SK-N-SH (cell line): ENCODE results near the gene NFASC. TPM values are rescaled to one million over a fixed set of nuclear protein-coding genes. Genes with fewer than 3 reads are reported as not detected.
A peak's percentile ranks its signal among the peaks of the same experiment; 100 is the strongest.

Experiments used
- CTCF ChIA-PET: fragments of 300-600, 350-600 bp; formaldehyde crosslinking; extraction: SDS; loops from one replicate; lab custom pipeline; 2021; lab: Yijun Ruan, JAX
- POLR2A ChIA-PET: fragments of 350-600 bp; sonication (Branson Sonifier 250); formaldehyde crosslinking; extraction: SDS; loops from one replicate; lab custom pipeline; 2020; ENCODE audit warnings: antibody characterized with exemption, inconsistent platforms; lab: Yijun Ruan, JAX
- DNase-seq: peaks from one replicate; pipeline ENCODE4 v3.0.0; 2012
- H2AFZ ChIP-seq: fragments of 200-600 bp; sonication (generic); 2 replicates; pipeline ENCODE4 v1.8.1; 2016; ENCODE audit warnings: antibody characterized with exemption, mild to moderate bottlenecking, low read depth
- H3F3A ChIP-seq: fragments of 200-600 bp; sonication (generic); replicated peaks from 2 replicates; pipeline ENCODE3; 2016; ENCODE audit warnings: antibody characterized with exemption, mild to moderate bottlenecking; ENCODE audit not compliant: insufficient read depth
- H3K27ac ChIP-seq, 2 experiments: fragments of 200-500 bp in 1 of 2; fragments of 200-600 bp in 1 of 2; sonication (Bioruptor generic) in 1 of 2; sonication (generic), shearing (Covaris generic) in 1 of 2; 2 replicates each; pipeline versions ENCODE4 v1.5.1 to v1.6.1; 2014 to 2016; ENCODE audit warnings: low read depth in 2 of 2, inconsistent platforms in 1 of 2, low read length in 1 of 2, mild to moderate bottlenecking in 1 of 2, mixed read lengths in 1 of 2
- H3K27me3 ChIP-seq: fragments of 200-600 bp; sonication (generic), shearing (Covaris generic); 2 replicates; pipeline ENCODE4 v1.6.1; 2016; ENCODE audit warnings: mixed run types; ENCODE audit not compliant: insufficient read depth
- H3K36me3 ChIP-seq, 2 experiments: fragments of 200-500 bp in 1 of 2; fragments of 200-600 bp in 1 of 2; sonication (Bioruptor generic) in 1 of 2; sonication (generic) in 1 of 2; replicated peaks in 1 of 2; 2 replicates each; pipeline versions ENCODE3 to v1.5.1; 2014 to 2016; ENCODE audit warnings: low read length in 1 of 2, mild to moderate bottlenecking in 1 of 2; ENCODE audit not compliant: insufficient read depth in 2 of 2, control insufficient read depth in 1 of 2
- H3K4me1 ChIP-seq, 2 experiments: fragments of 200-500 bp in 1 of 2; fragments of 200-600 bp in 1 of 2; sonication (Bioruptor generic) in 1 of 2; sonication (generic), shearing (Covaris generic) in 1 of 2; 2 replicates each; pipeline versions ENCODE4 v1.5.1 to v1.6.1; 2014 to 2016; ENCODE audit warnings: low read depth in 1 of 2, low read length in 1 of 2, mixed run types in 1 of 2; ENCODE audit not compliant: insufficient read depth in 2 of 2, control insufficient read depth in 1 of 2
- H3K4me2 ChIP-seq: fragments of 200-600 bp; sonication (generic), shearing (Covaris generic); 2 replicates; pipeline ENCODE4 v1.6.1; 2017; ENCODE audit warnings: mixed run types
- H3K4me3 ChIP-seq, 2 experiments: fragments of 200-500 bp in 1 of 2; fragments of 200-600 bp in 1 of 2; sonication (Bioruptor generic) in 1 of 2; sonication (generic), shearing (Covaris generic) in 1 of 2; 2 replicates each; pipeline versions ENCODE4 v1.5.1 to v1.8.1; 2014 to 2016; ENCODE audit warnings: low read depth in 2 of 2, inconsistent platforms in 1 of 2, low read length in 1 of 2, mild to moderate bottlenecking in 1 of 2, mixed read lengths in 1 of 2, moderate library complexity in 1 of 2
- H3K79me2 ChIP-seq: fragments of 200-600 bp; sonication (generic); 2 replicates; pipeline ENCODE4 v1.8.1; 2017; ENCODE audit warnings: mild to moderate bottlenecking; ENCODE audit not compliant: insufficient read depth
- H3K9ac ChIP-seq: fragments of 200-600 bp; sonication (generic); 2 replicates; pipeline ENCODE4 v1.6.1; 2017; ENCODE audit warnings: mixed run types
- H3K9me2 ChIP-seq: fragments of 200-600 bp; sonication (generic); 2 replicates; pipeline ENCODE4 v1.6.1; 2017; ENCODE audit warnings: mixed run types
- H3K9me3 ChIP-seq: fragments of 200-600 bp; sonication (generic); 2 replicates; pipeline ENCODE4 v1.6.1; 2017; ENCODE audit warnings: mixed run types, mild to moderate bottlenecking, moderate library complexity
- H4K20me1 ChIP-seq: fragments of 200-600 bp; sonication (generic); 2 replicates; pipeline ENCODE4 v1.6.1; 2017; ENCODE audit warnings: mild to moderate bottlenecking, mixed run types; ENCODE audit not compliant: insufficient read depth
- FOXJ3 ChIP-seq: sonication (generic); formaldehyde crosslinking; IDR thresholded peaks from 2 replicates; pipeline ENCODE4 v1.5.1; 2020; ENCODE audit warnings: mild to moderate bottlenecking, missing genetic modification reagents
- GABPA ChIP-seq: IDR thresholded peaks from 2 replicates; pipeline ENCODE4 v1.4.0; 2012; ENCODE audit warnings: low read depth, mild to moderate bottlenecking
- GATA2 ChIP-seq: sonication (generic); formaldehyde crosslinking; IDR thresholded peaks from 2 replicates; pipeline ENCODE4 v1.5.0; 2020; ENCODE audit warnings: mild to moderate bottlenecking, missing genetic modification reagents
- JUND ChIP-seq: IDR thresholded peaks from 2 replicates; pipeline ENCODE4 v1.4.0; 2012
- PBX3 ChIP-seq: IDR thresholded peaks from 2 replicates; pipeline ENCODE4; 2012
- POLR2AphosphoS5 ChIP-seq: IDR thresholded peaks from 2 replicates; pipeline ENCODE4 v1.6.1; 2012; ENCODE audit warnings: low read depth, low read length
- RCOR1 ChIP-seq: fragments of 150-350 bp; IDR thresholded peaks from 2 replicates; pipeline ENCODE4 v1.6.1; 2017; ENCODE audit warnings: antibody characterized with exemption, low read length
- REST ChIP-seq: IDR thresholded peaks from 2 replicates; pipeline ENCODE4 v1.6.1; 2012; ENCODE audit warnings: mild to moderate bottlenecking, low read depth, low read length, moderate library complexity
- RXRA ChIP-seq: IDR thresholded peaks from 2 replicates; pipeline ENCODE4 v1.4.0; 2012; ENCODE audit warnings: low read depth, mild to moderate bottlenecking, borderline replicate concordance
- TCF12 ChIP-seq: IDR thresholded peaks from 2 replicates; pipeline ENCODE4 v1.4.0; 2012
- WGBS: methylation state at CpG from one replicate; pipeline ENCODE4 v1.1.6; 2017; ENCODE audit warnings: low lambda C conversion rate; 5-methylcytosine and 5-hydroxymethylcytosine counted together
- polyA plus RNA-seq, 3 experiments: library from polyadenylated mRNA; depleted of rRNA; stranded (reverse); fragments of >200 nt; gene quantifications; 2 replicates each; pipeline ENCODE4 v1.2.3, GENCODE V29; 2012
- TF ChIP-seq, protein P1 (sequence below): IDR thresholded peaks from 2 replicates; pipeline ENCODE4 v1.4.0; 2012; ENCODE audit warnings: low read depth, borderline replicate concordance
- TF ChIP-seq, protein P2 (sequence below): fragments of 150-350 bp; IDR thresholded peaks from 2 replicates; pipeline ENCODE4 v1.6.1; 2017; ENCODE audit warnings: antibody characterized with exemption, low read length, low read depth, borderline replicate concordance

The NFASC gene
- polyA plus RNA-seq, 1 of the 3 experiments (the other 2 are of a cell fraction): 6.0 TPM

- Histone ChIP-seq H3K36me3 (no peaks in the 10 kb centered on the region), H2AFZ (no peak overlapping the region), H3K4me2 (no peak overlapping the region), H3K9me2 (no peaks in the 10 kb centered on the region), H3K27ac (no peak overlapping the region), H3K79me2 (no peaks in the 10 kb centered on the region), H3F3A (no peaks in the 10 kb centered on the region), H3K9ac (no peak overlapping the region), H3K4me3 (no peak overlapping the region), H3K4me1 (peaks cover 0 to 2% of the 10 kb centered on the region in 2 experiments; a peak in 1 of 4 replicates), H3K27me3 (no peaks in the 10 kb centered on the region), H4K20me1 (no peaks in the 10 kb centered on the region), H3K9me3 (no peaks in the 10 kb centered on the region)
- ChIA-PET CTCF (interaction anchor here (1.4 to 1.7 kb wide), 2 partner anchors 71 to 72 kb away, joined by 5 to 7 read pairs; no protein-coding TSS in a partner anchor), POLR2A (no interaction called here)
- TF ChIP-seq, protein P1, sequence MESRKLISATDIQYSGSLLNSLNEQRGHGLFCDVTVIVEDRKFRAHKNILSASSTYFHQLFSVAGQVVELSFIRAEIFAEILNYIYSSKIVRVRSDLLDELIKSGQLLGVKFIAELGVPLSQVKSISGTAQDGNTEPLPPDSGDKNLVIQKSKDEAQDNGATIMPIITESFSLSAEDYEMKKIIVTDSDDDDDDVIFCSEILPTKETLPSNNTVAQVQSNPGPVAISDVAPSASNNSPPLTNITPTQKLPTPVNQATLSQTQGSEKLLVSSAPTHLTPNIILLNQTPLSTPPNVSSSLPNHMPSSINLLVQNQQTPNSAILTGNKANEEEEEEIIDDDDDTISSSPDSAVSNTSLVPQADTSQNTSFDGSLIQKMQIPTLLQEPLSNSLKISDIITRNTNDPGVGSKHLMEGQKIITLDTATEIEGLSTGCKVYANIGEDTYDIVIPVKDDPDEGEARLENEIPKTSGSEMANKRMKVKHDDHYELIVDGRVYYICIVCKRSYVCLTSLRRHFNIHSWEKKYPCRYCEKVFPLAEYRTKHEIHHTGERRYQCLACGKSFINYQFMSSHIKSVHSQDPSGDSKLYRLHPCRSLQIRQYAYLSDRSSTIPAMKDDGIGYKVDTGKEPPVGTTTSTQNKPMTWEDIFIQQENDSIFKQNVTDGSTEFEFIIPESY: no peak
- TF ChIP-seq RCOR1 (no peak), GATA2 (CRISPR knock-in tag) (no peak), REST (no peak), TCF12 (no peak), JUND (no peak)
- TF ChIP-seq, protein P2, sequence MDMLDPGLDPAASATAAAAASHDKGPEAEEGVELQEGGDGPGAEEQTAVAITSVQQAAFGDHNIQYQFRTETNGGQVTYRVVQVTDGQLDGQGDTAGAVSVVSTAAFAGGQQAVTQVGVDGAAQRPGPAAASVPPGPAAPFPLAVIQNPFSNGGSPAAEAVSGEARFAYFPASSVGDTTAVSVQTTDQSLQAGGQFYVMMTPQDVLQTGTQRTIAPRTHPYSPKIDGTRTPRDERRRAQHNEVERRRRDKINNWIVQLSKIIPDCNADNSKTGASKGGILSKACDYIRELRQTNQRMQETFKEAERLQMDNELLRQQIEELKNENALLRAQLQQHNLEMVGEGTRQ: no peak
- WGBS: 72% methylated on average over 5 of the region's 5 CpGs
- no peak for DNase-seq
These were observed 8.1 kb downstream of the NFASC start for GRCh38 chr1:204878621-204879234.

- no peaks in the 10 kb centered on the region for H4K20me1 ChIP-seq
- no peaks in the 10 kb centered on the region for H3K27me3 ChIP-seq
- H3K79me2 ChIP-seq: no peaks in the 10 kb centered on the region
- DNase-seq: peak; percentile 52
- POLR2A ChIA-PET: interaction anchor here (0.8 kb wide), 1 partner anchor 10 kb away, joined by 3 read pairs; no protein-coding TSS in a partner anchor
- H3K27ac ChIP-seq: no peak overlapping the region
- 54% methylated on average over 3 of the region's 3 CpGs for WGBS
- H3K4me3 ChIP-seq: no peak overlapping the region
- H3K4me2 ChIP-seq: no peak overlapping the region
- CTCF ChIA-PET: interaction anchor here (1.4 kb wide), 1 partner anchor 73 kb away, joined by 7 read pairs; no protein-coding TSS in a partner anchor
- no peaks in the 10 kb centered on the region for H3K9me2 ChIP-seq
- TF ChIP-seq POLR2AphosphoS5: no peak
- no peak for TF ChIP-seq RXRA
- no peak for TF ChIP-seq FOXJ3 (CRISPR knock-in tag)
- no peak for TF ChIP-seq PBX3
- no peak for TF ChIP-seq GABPA
- TF ChIP-seq, all 33 proteins: peak for 0
- Histone ChIP-seq H3K36me3 (no peaks in the 10 kb centered on the region), H3K9me3 (no peaks in the 10 kb centered on the region), H2AFZ (no peak overlapping the region), H3K9ac (no peak overlapping the region), H3F3A (no peaks in the 10 kb centered on the region), H3K4me1 (peaks cover 0 to 2% of the 10 kb centered on the region in 2 experiments; a peak in 1 of 4 replicates)
These were observed 8.7 kb downstream of the NFASC start for GRCh38 chr1:204879351-204879750.
